Astrocyte (in vitro differentiated cells and primary cell): ENCODE data around the gene FAAP100.

ENCODE experiments used
- CTCF ChIP-seq: IDR thresholded peaks from 2 replicates; pipeline ENCODE4 v1.5.1; 2011; ENCODE audit warnings: low read depth, mild to moderate bottlenecking, inconsistent platforms, low read length, moderate library complexity; ENCODE audit not compliant: insufficient read depth
- EZH2 ChIP-seq: IDR thresholded peaks from 2 replicates; pipeline ENCODE4 v1.6.1; 2012; ENCODE audit warnings: mild to moderate bottlenecking, low read length, inconsistent platforms; ENCODE audit not compliant: insufficient read depth

- no peak for TF ChIP-seq CTCF
- no peak for TF ChIP-seq EZH2
These were observed 9.5 kb downstream of the FAAP100 start for GRCh38 chr17:81542431-81543338.
